Astrocyte (in vitro differentiated cells and primary cell): ENCODE results near the gene MARK2. TPM values are rescaled to one million over a fixed set of nuclear protein-coding genes. Genes with fewer than 3 reads are reported as not detected.

Experiments
- DNase-seq: peaks from one replicate; pipeline ENCODE4 v3.0.0-alpha.2; 2010; ENCODE audit warnings: low read depth
- FAIRE-seq: peaks from 2 replicates; lab custom pipeline; 2011; peaks lifted over from hg19 to GRCh38; lab: Jason Lieb, UNC
- H2AFZ ChIP-seq: 2 replicates; pipeline ENCODE4 v1.6.0; 2012; ENCODE audit warnings: low read depth, low read length, inconsistent platforms
- H3K27ac ChIP-seq: 2 replicates; pipeline ENCODE4 v1.5.1; 2011; ENCODE audit warnings: low read depth, low read length, inconsistent platforms
- H3K27me3 ChIP-seq: 2 replicates; pipeline ENCODE4 v1.6.0; 2011; ENCODE audit warnings: low read length, inconsistent platforms; ENCODE audit not compliant: insufficient read depth
- H3K36me3 ChIP-seq: 2 replicates; pipeline ENCODE4 v1.5.1; 2011; ENCODE audit warnings: low read length, inconsistent platforms; ENCODE audit not compliant: insufficient read depth
- H3K4me1 ChIP-seq: 2 replicates; pipeline ENCODE4 v1.5.1; 2011; ENCODE audit warnings: low read length, inconsistent platforms; ENCODE audit not compliant: insufficient read depth
- H3K4me2 ChIP-seq: 2 replicates; pipeline ENCODE4 v1.6.0; 2012; ENCODE audit warnings: low read length, inconsistent platforms
- H3K4me3 ChIP-seq: 2 replicates; pipeline ENCODE4 v1.5.1; 2011; ENCODE audit warnings: low read depth, mild to moderate bottlenecking, low read length, inconsistent platforms; ENCODE audit not compliant: insufficient read depth
- H3K79me2 ChIP-seq: 2 replicates; pipeline ENCODE4 v1.6.0; 2012; ENCODE audit warnings: mild to moderate bottlenecking, low read length, inconsistent platforms; ENCODE audit not compliant: insufficient read depth
- H3K9ac ChIP-seq: 2 replicates; pipeline ENCODE4 v1.6.0; 2012; ENCODE audit warnings: mild to moderate bottlenecking, low read length, inconsistent platforms
- H3K9me3 ChIP-seq: 2 replicates; pipeline ENCODE4 v1.5.1; 2012; ENCODE audit warnings: low read depth, mild to moderate bottlenecking, low read length, inconsistent platforms; ENCODE audit not compliant: insufficient read depth
- H4K20me1 ChIP-seq: 2 replicates; pipeline ENCODE4 v1.6.0; 2012; ENCODE audit warnings: low read length, inconsistent platforms; ENCODE audit not compliant: insufficient read depth
- H3K27ac Mint-ChIP-seq: one replicate; pipeline ENCODE4 v1.8.0; 2021; ENCODE audit warnings: mild to moderate bottlenecking, mixed read lengths; ENCODE audit not compliant: unreplicated experiment
- H3K27me3 Mint-ChIP-seq: one replicate; pipeline ENCODE4 v1.8.0; 2021; ENCODE audit warnings: low read depth, mixed read lengths; ENCODE audit not compliant: unreplicated experiment
- H3K36me3 Mint-ChIP-seq: one replicate; pipeline ENCODE4 v1.8.0; 2021; ENCODE audit warnings: low read depth, mixed read lengths; ENCODE audit not compliant: unreplicated experiment
- H3K4me1 Mint-ChIP-seq: one replicate; pipeline ENCODE4 v1.8.0; 2021; ENCODE audit warnings: low read depth, mixed read lengths; ENCODE audit not compliant: unreplicated experiment
- H3K4me3 Mint-ChIP-seq: one replicate; pipeline ENCODE4 v1.8.0; 2021; ENCODE audit warnings: mild to moderate bottlenecking, moderate library complexity, mixed read lengths; ENCODE audit not compliant: unreplicated experiment
- H3K9me3 Mint-ChIP-seq: one replicate; pipeline ENCODE4 v1.8.0; 2021; ENCODE audit warnings: mild to moderate bottlenecking, mixed read lengths; ENCODE audit not compliant: unreplicated experiment
- EZH2 ChIP-seq: IDR thresholded peaks from 2 replicates; pipeline ENCODE4 v1.6.1; 2012; ENCODE audit warnings: mild to moderate bottlenecking, low read length, inconsistent platforms; ENCODE audit not compliant: insufficient read depth
- total RNA-seq: library from RNA; stranded (reverse); gene quantifications from 2 replicates; pipeline ENCODE4 v1.2.1, GENCODE V29; 2021
- TF ChIP-seq, protein P1 (sequence below): IDR thresholded peaks from 2 replicates; pipeline ENCODE4 v1.5.1; 2011; ENCODE audit warnings: low read depth, mild to moderate bottlenecking, inconsistent platforms, low read length, moderate library complexity; ENCODE audit not compliant: insufficient read depth

The MARK2 gene
- total RNA-seq, 1 donor from 2014 or later, result 38.1 TPM

DNA sequence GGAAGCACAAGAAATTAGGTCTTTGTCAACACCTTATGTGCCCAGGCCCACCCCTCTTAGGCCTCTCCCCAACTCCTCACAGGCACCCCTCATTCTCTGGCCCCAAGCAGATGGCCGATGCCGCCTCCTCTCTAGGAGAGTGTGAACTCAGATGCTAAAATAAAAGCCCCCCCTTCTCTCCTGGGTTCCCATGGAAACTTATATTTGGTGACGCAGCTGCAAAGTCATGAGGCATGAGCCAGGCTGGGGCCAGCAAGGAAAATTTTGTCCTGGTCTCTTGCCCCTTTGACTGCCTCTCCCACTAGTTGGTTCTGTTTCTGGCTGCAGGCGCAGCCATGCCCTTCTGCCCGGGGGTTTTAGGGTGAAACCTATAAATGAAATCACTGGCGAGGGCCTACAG is 66.3 kb downstream of the MARK2 start:
- Histone ChIP-seq H3K4me2 (no peak overlapping the region), H3K9ac (no peak overlapping the region), H2AFZ (no peak overlapping the region), H3K27me3 (no peaks in the 10 kb centered on the region), H3K79me2 (no peaks in the 10 kb centered on the region), H3K9me3 (no peaks in the 10 kb centered on the region), H3K4me1 (no peaks in the 10 kb centered on the region), H4K20me1 (peaks cover 32% of the 10 kb centered on the region), H3K27ac (no peak overlapping the region), H3K36me3 (peaks cover 14% of the 10 kb centered on the region), H3K4me3 (no peak overlapping the region)
- Mint-ChIP-seq H3K27me3 (no peaks in the 10 kb centered on the region), H3K4me3 (no peak overlapping the region), H3K27ac (no peak overlapping the region), H3K36me3 (peaks cover 14% of the 10 kb centered on the region), H3K4me1 (peaks cover 9% of the 10 kb centered on the region), H3K9me3 (no peaks in the 10 kb centered on the region)
- no peak for DNase-seq
- TF ChIP-seq EZH2, result no peak
- TF ChIP-seq, protein P1, sequence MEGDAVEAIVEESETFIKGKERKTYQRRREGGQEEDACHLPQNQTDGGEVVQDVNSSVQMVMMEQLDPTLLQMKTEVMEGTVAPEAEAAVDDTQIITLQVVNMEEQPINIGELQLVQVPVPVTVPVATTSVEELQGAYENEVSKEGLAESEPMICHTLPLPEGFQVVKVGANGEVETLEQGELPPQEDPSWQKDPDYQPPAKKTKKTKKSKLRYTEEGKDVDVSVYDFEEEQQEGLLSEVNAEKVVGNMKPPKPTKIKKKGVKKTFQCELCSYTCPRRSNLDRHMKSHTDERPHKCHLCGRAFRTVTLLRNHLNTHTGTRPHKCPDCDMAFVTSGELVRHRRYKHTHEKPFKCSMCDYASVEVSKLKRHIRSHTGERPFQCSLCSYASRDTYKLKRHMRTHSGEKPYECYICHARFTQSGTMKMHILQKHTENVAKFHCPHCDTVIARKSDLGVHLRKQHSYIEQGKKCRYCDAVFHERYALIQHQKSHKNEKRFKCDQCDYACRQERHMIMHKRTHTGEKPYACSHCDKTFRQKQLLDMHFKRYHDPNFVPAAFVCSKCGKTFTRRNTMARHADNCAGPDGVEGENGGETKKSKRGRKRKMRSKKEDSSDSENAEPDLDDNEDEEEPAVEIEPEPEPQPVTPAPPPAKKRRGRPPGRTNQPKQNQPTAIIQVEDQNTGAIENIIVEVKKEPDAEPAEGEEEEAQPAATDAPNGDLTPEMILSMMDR, result no peak
- no peak for FAIRE-seq

DNA sequence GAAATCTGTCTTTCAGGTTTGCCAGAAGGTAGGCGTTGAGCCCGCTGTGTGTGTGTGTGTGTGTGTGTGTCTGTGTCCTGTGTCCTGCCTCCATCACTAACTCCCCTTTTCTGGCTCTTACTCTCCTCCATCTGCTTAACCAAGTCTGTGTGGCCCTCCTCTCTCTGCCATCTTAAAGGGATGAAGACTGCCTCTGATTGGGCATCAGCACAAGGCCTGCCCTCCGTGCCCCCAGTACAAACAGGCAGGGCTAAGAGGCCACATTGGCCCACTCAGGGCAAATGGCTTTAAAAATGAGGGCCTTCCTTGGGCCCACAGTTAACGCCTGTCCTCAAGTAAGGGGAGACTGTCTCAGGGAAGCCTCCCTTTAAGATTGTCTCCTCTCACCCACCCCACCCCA is 67.2 kb downstream of the MARK2 start:
- peaks cover 34% of the 10 kb centered on the region for H4K20me1 ChIP-seq
- H3K36me3 Mint-ChIP-seq, result peaks cover 8% of the 10 kb centered on the region
- H3K9me3 Mint-ChIP-seq, result no peaks in the 10 kb centered on the region
- peaks cover 12% of the 10 kb centered on the region for H3K4me1 Mint-ChIP-seq
- H3K4me3 ChIP-seq, result no peak overlapping the region
- H3K27me3 ChIP-seq, result no peaks in the 10 kb centered on the region
- H3K79me2 ChIP-seq, result no peaks in the 10 kb centered on the region
- no peaks in the 10 kb centered on the region for H3K9me3 ChIP-seq
- DNase-seq (no peak), FAIRE-seq (no peak)
- TF ChIP-seq, protein P1, result no peak
- TF ChIP-seq EZH2, result no peak
- H3K27me3 Mint-ChIP-seq, result no peaks in the 10 kb centered on the region
- H2AFZ ChIP-seq, result no peak overlapping the region
- no peak overlapping the region for H3K4me3 Mint-ChIP-seq
- H3K27ac Mint-ChIP-seq, result no peak overlapping the region
- no peak overlapping the region for H3K4me2 ChIP-seq
- H3K9ac ChIP-seq, result no peak overlapping the region
- H3K36me3 ChIP-seq, result peaks cover 7% of the 10 kb centered on the region
- no peak overlapping the region for H3K27ac ChIP-seq
- no peaks in the 10 kb centered on the region for H3K4me1 ChIP-seq

DNA sequence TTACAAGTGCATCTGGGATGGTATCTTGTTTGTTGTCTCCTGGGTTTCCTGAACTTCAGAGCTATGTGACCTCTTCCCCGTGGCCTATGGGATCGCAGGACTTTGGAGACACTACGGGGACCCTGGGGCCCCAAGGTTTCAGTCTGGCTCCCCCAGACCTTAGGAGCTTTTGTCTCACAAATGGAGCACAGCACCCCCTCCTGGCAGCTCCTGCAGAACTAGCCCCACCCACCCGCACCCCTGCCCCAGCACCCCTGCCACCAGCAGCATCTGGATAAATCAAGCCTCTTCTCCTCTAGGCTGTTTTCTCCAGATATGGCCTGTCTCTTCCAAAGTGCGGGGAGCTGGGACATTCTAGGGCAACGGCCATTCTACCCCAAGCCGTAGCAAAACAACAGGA is 67.7 kb downstream of the MARK2 start:
- FAIRE-seq (no peak), DNase-seq (no peak)
- Histone ChIP-seq H3K27ac (no peak overlapping the region), H3K27me3 (no peaks in the 10 kb centered on the region), H3K36me3 (peaks cover 5% of the 10 kb centered on the region), H3K9ac (no peak overlapping the region), H4K20me1 (peaks cover 32% of the 10 kb centered on the region), H3K9me3 (no peaks in the 10 kb centered on the region), H3K4me1 (no peaks in the 10 kb centered on the region), H3K4me3 (no peak overlapping the region), H2AFZ (no peak overlapping the region), H3K79me2 (no peaks in the 10 kb centered on the region), H3K4me2 (no peak overlapping the region)
- Mint-ChIP-seq H3K27me3 (no peaks in the 10 kb centered on the region), H3K4me1 (peaks cover 14% of the 10 kb centered on the region), H3K9me3 (no peaks in the 10 kb centered on the region), H3K27ac (no peak overlapping the region), H3K4me3 (no peak overlapping the region), H3K36me3 (peaks cover 6% of the 10 kb centered on the region)
- TF ChIP-seq EZH2, result no peak
